GM21825 (cell line): Measurements from ENCODE around the gene ENKUR.
"Not testable (repeated sequence)": the region's sequence is repeated elsewhere in the genome, so short reads cannot be mapped to it uniquely, and the experiment has no call there.

Source experiments
- ATAC-seq: cut with Tn5 transposase; IDR thresholded peaks from one replicate; pipeline ENCODE4 v1.9.1; 2021; ENCODE audit warnings: mild to moderate bottlenecking, moderate library complexity; ENCODE audit not compliant: unreplicated experiment

Gene ENKUR

DNA sequence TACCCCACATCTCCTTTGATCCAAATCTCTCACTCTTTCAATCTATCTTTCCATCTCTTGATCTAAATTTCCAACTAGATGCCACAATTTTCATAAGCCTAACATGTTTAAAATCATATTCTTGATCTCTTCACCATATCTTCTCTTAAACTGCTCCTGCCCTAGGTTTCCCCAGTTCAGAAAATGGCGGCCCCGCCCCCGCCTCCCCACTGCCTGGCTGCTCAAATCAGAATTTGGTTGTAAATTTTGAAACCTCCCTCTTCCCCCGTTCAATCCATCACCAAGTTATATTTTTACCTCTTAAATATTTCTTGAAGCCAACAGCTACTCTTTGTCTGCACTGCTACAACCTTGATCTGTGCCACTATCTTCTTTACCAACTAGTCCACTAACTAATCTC lies 36.3 kb downstream of the ENKUR start:
- ATAC-seq = no peak

DNA sequence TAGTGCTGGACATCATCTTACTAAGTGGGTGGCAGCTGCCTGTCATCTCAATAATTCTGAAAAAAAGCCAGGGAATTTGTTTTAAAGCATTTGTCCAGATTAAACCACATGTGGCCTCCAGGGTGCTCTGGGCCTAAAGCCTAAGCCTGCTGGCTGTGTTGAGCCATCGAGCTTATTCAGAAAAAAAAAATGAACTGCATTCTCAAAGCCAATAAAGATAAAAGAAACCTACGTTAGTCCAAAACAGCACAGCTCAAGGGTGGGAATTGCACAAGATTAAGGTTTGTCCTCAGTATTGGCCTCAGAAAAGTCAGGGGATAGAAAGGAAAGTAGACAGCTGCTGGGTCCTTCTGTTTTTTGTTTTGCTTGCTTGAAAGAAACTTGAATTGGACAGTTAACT lies 41.0 kb downstream of the ENKUR start:
- no peak for ATAC-seq

DNA sequence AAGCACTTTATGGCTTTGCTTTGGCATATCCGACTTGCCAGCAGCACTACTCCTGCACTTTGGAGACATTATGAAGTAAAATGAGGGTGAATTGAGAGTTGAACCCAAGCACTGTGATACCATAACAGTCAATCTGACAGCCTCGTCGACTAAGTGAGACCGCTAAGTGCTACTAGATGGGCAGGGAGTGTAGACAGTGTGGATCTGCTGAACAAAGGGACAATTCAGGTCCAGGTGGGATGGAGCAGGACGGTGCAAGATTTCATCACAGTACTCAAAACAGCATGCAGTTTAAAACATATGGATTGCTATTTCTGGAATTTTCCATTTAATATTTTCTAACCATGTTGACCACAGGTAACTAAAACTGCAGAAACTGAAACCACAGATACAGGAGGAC lies 42.8 kb downstream of the ENKUR start:
- ATAC-seq = no peak

DNA sequence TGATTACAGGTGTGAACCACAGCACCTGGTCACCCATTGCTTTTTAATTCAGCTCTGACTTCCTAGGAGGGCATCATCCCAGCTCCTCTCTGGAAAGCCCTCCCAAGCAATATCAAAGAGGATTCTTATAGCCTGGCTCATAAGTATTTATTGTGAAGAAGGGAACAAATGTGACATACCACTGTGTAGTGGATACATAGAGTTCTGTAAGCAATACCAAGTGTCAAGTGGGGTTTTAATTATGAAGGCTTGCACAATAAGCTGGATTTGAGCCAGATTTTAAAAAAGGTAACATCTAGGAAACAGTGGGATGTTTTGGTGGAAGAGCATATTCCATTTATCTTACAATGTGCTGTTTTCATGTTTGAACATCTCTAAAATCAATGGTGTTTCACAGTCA lies 44.6 kb downstream of the ENKUR start:
- ATAC-seq = no peak

DNA sequence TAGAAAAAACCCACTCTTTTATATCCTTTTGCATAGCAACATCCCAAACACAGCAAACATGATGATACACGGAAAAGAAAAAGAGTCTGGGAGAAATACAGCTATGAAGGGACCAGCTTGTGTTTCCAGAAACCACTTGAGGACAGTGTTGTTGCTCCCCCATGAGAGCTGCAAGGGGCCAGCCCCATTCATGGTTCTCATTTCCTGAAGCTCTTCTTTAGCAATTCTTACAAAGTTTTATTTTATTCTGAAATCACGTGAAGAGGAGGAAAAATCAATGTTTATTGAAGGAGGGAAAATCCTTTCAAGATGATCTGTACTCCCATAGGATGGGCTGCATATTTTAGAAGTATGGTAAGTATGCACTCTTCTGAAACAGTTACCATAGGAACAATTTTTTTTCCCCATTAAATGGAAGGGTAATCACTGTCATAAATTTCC lies 46.1 kb downstream of the ENKUR start:
- ATAC-seq = no peak

DNA sequence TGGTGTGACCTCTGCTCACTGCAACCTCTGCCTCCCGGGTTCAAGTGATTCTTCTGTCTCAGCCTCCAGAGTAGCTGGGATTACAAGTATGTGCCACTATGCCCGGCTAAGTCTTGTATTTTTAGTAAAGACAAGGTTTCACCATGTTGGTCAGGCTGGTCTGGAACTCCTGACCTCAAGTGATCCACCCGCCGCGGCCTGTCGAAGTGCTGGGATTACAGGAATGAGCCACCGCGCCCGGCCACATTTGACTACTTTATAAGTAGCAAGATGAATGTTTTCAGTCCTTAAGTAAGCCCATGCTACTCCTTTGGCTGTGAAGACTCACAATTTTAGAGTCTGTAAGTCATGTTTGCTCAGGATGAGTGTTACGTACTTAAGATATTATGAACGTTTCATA lies 47.0 kb downstream of the ENKUR start:
- ATAC-seq = not testable (repeated sequence)

DNA sequence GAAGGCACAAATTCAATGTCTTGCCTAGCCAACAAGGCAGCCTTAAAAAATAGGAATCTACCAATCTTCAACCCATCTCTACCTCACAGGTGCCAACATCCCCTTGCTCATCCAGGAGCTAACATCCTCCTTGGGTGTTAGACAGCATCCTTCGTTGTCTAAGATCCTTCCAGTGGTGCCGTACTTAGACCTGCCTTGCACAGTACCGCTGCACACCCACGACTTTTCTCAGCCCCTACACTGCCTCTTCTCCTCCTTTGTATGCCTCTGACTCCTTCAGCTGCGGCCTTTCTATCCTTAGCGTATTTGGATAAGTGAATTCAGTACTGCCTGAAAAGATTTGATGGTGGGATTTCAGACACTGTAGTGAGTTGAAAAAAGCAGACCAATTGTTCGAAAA lies 47.6 kb downstream of the ENKUR start:
- ATAC-seq = no peak

DNA sequence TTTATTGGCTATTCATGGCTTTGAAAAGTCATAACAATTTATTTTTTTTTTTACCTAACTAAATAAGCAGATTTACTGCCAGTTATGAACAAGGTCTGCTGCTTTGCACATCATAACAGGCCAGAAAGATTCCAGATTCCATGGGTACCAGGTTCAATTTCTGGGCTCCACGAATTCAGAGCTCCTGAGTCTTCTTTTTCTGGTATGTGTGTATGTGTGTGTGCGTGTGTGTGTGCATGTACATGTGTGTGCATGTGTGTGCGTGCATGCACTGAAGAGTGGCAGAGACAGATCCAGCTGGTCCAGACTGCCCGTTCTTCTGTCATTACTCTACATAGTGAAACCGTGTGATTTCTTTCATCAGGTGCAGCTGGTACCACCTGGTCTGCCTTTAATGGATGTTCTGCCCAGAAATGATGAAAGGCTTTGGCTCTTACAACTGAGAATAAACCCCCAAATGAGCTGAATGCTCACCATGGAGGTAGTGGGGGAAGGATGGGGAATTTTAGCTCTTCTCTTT lies 48.9 kb downstream of the ENKUR start:
- ATAC-seq = no peak

DNA sequence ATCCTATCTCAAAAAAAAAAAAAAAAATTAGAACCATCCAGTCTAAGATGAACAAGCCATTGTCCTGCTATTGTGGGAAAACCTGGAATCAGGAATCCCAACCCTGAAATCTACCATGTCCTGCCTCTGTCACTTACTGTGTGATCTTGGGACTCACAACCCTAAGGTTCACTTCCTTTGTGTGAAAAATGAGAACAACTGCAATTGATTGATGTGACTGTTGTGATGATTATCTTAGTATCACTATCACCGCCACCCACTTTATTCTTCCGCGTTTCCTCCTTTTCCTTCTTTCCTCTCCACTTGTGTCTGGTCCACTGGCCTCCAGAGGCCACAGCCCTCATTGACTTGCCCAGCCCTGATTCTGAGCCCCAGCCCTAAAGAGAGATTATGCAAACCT lies 50.9 kb downstream of the ENKUR start:
- ATAC-seq = no peak

DNA sequence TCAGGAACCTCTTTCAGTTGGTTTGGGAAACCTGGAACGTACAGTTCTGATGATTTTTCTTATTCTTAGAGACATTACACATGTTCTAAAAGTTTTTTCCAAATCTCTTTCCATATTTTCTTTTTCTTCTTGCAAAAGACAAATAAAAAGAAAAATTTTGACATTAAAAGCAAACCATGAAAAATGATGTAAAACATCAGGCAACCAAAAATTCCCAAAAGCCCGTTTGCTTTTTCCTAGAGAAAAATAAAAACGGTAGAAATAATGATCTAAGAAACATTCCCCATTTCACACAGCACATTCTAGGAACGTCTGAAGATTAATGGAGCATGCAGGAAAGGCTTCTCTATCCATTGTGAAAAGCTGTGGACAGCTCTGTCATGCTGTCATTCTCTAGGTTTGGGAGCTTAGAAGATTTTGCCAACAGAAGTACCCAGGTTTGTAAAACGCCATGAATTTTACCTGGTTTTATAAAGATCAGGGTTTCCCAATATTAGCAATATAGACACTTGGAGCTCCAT lies 52.4 kb downstream of the ENKUR start:
- no peak for ATAC-seq

DNA sequence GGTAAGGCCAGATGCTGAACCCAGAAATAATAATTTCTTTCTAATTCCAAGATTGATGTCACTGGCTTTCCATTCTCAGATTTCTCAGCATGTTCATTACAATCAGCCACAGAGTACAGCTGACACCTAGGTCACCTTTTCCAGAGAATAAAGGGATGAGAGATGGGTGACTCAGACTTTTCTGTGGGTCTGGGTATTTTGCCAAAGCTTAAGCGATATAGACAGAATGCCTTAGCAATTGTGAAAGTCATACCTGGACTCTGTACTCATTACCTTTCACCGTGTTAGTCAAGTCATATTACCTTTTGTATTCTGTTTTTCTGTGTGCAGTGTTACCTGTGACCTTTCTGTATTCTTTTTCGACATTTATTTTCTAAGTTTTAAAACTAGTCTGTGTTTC lies 53.0 kb downstream of the ENKUR start:
- no peak for ATAC-seq

DNA sequence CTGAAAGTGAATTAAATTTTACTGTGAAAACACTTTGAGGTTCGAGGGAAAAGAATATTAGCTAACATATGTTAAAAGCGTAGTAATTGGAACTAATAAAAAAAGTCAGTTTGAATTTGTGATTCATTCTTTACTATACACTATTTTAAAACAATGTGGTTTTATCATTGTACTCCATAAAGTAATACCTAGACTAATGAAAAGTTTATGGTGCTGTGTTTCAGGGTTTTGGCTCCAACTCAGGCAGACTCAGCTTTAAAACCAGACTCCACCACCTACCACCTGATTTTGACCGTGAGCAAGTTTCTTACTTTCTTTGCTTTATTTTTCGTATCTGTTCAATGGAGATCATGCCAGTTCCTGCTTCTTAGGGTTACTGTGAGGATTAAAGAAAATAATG lies 54.4 kb downstream of the ENKUR start:
- ATAC-seq = no peak

DNA sequence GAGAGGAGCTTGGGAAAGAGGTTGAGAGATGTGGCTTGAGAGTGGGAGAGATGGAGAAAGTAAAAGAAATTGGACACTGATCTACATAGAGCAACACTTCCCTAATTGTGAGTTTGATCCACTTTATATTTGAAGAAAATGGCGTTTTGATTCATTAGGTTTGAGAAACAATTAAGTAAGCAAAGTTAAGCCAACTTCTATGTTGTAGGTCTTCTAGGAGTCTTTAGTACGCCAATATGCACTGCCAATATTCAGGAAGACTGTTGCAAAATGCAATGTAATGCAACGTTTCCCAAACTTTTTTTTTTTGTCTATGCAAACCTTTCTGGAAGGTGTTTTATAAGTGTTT lies 56.6 kb downstream of the ENKUR start:
- ATAC-seq = no peak

DNA sequence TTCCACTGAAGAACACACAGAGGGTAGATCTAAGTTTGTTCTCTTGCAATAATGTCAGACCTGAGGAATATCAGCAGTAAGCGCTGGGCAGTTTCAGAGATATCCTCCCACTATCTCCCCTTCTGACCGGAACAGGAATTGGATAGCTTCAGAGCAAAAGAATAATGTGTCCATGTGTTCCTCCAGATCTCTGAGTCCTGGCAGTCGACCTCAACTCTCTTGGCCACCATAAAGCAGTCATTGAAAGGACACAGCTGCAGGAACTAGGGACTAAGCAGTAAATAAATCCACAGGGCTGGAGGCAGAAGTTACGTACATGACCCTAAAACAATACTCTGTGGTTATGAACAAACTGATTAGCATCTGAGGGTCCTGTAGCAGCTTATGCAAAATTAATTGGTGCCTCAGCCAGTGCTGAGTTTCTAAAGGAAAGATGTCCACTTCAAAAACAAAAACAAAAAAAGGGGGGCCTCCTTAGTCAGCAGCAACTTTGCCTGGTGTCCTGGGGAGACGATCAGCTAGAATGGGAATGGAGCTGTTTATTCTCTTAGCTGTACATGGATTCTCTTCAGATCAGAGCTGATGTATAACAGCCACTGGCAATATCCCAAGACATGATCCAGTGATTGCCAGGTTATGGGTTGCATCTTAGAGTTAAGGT lies 57.1 kb downstream of the ENKUR start:
- no peak for ATAC-seq

DNA sequence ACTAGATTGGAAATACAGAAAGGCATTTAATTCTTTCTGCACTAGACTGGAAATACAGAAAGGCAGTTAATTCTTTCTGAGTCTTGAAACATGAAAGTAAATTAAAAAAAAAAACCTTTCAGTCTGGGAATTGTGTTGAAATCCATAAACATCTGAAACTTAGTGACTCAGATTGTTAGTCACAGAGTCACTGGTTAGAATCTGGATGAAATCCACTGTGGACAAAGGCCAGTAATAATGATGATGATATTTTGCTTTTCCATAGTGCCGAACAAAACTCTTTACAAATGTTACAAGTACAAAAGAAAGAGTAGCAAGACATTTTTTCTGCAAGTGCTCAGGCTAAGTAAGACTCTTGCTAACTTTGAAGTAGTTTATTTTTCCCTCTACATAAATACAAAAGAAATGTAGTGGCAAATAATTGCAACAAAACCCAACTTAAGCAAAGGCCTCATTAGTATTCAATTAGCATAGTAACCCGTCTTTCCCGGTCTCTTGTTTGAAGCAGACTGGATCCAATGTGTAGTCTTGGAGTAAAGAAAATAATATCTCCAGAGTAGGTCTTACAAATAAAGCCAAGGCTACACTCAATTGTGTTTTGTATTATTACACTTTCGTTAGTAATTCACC lies 57.8 kb downstream of the ENKUR start:
- no peak for ATAC-seq

DNA sequence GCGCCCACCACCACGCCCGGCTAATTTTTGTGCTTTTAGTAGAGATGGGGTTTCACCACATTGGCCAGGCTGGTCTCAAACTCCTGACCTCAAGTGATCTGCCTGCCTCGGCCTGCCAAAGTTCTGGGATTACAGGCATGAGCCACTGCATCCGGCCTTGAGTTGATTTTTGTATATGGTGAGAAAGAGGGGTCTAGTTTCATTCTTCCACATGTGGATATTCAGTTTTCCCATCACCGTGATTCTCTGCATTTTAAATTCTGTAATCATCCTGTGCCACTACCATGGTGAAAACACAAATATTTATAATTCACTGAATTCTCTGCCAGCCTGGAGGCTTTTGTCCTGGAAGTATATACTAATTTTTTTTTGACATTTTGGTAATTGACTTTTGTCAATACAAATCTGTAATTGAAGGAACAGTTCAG lies 58.3 kb downstream of the ENKUR start:
- not testable (repeated sequence) for ATAC-seq

DNA sequence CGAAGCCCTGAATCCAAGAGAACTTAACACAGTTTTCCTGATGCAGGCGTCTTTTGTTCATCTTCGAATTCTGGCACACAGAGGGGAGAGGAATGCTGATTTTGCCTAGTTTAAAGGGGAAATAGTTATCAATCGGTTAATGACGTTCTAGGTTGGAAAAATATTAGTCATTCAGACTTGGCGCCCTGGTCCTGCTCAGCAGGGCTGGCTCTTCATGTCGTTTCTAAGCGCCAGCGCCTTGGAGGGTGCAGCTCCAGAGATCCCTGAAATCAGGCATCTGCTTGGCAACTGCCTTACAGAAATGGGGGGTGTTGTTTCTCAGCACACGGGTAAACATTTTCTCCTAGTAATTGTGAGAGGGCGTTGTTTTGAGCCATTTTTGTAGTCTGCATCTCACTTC lies 62.3 kb downstream of the ENKUR start:
- ATAC-seq = no peak

DNA sequence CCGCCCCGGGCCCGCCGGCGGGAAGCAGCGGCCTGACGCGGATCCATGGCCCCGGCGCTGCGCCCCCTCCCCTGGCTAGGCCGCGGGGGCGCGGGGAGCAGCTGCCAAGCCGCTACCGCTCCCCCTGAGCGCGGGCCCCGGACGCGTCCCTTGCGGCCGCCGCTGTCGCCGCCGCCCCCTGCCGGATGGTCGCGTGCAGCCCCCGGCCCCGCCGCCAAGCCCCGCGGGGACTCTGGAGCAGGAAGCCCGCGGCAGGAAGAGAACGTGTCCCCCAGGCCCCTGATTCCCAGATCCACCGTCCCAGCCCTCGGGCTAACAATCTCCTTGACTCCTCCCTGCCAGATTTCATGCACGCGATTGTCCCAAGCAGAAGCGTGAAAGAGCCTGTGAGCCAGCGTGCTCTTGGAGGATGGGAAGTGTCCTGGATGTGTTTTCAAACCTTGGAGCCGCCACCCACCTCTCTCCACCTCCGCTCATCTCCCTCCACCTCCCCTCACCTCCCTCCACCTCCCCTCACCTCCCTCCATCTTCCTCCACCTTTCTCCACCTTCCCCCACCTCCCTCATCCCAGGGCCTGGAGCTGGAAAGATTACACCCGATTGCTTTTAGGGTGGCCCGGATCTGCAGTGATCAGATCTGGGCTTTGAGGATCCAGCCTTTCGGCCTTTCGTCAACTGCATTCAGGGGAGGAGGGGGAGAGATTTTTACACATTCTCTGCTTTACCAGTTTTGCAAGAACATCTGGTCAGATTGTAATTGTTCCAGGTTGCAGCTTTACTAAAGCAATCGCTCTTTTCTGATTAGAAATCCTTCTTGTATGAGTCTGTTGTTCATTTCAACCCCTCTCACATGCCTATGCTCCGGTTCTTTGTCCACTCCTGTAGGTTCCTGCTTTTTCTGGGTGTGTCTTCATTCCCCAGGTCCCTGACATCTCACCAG lies 63.0 kb downstream of the ENKUR start:
- ATAC-seq = peak; percentile 78

DNA sequence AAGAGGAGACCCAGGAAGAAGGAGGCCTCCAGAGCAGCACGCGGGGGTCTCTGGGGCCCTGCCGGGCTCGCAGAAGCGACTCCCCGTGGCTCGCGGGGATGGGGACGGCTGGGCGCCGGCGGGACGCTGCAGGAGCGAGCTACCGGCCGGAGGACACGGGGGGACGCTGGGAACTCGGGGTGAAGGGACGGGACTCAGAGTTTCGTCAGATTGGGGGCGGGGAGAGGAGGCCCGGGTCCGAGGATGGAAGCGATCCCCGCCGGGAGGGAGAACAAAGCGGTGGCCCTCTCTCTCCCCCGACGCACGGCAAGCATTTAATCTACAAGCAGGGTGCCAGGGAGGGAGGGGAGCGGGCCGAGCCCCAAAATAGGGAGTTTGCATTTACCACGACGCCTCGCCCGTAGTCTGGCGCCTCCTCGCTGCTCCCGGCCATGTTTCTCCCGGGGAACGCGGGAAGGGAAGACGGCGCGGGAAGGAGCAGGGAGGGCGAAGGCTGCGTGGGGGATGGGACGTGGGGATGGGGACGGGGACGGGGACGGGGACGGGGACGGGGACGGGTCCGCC lies 63.7 kb downstream of the ENKUR start, which contains the start of gene PRTFDC1:
TSS of gene PRTFDC1 (minus strand) at position 464 of the 564 bp plus-strand sequence. CDS start at position 433, 31 bp downstream.
- peak; percentile 37 for ATAC-seq

DNA sequence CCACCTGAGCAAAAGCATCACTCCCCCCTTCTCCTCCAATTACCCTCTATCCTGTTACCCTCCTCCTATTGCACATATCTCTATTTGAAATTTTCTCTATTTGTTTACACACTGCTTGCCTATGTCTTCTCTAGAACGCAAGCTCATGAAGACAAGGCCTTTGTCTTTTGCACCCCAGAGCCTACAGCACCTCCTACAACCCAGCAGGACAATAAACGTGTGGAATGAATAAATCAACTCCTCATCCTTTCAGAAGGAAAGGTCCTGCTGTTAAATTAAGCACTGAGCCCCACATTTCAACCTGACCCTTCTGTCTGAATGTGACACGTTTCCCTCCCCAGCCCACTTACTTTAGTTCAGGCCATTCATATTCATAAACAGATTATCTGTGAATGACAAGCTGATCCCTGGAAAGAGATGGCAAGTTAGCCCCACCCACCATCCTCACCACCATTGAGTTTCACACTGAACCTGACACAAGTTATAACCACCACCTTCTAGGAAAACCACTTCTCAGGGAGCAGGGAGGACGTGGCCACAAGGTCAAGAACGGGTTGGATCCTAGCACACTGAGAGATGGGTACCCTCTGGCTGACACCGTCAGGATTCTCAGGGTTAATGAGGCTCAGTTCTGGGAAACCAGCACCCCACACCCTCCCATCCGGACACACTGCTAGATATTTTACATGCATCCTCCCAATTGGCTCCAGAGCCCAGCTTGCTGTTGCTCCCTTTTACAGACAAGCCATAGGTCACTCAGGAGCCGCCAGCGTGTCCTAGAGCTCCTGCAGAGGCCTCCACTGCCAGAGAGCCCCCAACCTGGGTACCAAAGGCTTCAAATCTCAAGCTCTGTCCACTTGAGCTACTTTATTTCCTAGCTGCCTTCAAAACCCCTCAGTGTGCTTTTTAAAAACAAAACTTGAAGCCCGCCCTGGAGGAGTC lies 64.5 kb downstream of the ENKUR start:
- ATAC-seq = no peak
